Omental fat pad (tissue), 4 donors: ENCODE results near the gene KCNB1. TPM values are rescaled to one million over a fixed set of nuclear protein-coding genes. Genes with fewer than 3 reads are reported as not detected.

Experiments
- ATAC-seq: fragments of 150-250 bp; one replicate; pipeline ENCODE4 v1.9.1; 2016; ENCODE audit warnings: mild to moderate bottlenecking, moderate library complexity; ENCODE audit not compliant: low FRiP score
- DNase-seq: peaks from one replicate; pipeline ENCODE4 v3.0.0-alpha.2; 2019; ENCODE audit warnings: low spot score
- total RNA-seq, 4 donors: library from RNA; depleted of rRNA; stranded (reverse); fragments of >200 nt; gene quantifications; one replicate each; pipeline ENCODE4 v1.1.0, GENCODE V29; 2016
- TF ChIP-seq, protein P1 (sequence below), 3 donors: fragments of 450-650 bp; IDR thresholded peaks; one replicate each; pipeline ENCODE4 v1.5.1; 2016 to 2017; ENCODE audit warnings: antibody characterized with exemption in 3 of 3, mild to moderate bottlenecking in 3 of 3, moderate library complexity in 2 of 3

KCNB1 gene
- total RNA-seq, 4 donors from 2014 or later = 15.0 to 34.4 (median 22.9) TPM

DNA sequence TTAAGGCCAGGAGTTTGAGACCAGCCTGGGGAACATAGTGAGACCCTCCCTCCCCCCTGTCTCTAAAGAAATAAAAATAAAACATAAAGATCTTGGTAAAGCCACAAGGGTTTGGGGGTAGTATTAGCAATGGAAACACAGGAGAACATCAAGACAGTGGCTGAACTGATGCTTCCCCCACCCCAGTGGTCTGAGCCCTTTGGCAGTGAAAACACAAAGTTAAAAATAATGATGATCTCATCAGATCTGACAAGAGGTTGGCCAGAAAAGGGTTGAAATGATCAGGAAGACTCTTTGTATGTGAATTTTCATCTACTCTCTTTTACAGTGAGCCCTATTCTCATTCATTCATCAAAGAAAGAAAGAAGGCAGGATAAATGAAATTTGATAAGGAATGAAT lies 93.7 kb downstream of the KCNB1 start:
- TF ChIP-seq, protein P1, sequence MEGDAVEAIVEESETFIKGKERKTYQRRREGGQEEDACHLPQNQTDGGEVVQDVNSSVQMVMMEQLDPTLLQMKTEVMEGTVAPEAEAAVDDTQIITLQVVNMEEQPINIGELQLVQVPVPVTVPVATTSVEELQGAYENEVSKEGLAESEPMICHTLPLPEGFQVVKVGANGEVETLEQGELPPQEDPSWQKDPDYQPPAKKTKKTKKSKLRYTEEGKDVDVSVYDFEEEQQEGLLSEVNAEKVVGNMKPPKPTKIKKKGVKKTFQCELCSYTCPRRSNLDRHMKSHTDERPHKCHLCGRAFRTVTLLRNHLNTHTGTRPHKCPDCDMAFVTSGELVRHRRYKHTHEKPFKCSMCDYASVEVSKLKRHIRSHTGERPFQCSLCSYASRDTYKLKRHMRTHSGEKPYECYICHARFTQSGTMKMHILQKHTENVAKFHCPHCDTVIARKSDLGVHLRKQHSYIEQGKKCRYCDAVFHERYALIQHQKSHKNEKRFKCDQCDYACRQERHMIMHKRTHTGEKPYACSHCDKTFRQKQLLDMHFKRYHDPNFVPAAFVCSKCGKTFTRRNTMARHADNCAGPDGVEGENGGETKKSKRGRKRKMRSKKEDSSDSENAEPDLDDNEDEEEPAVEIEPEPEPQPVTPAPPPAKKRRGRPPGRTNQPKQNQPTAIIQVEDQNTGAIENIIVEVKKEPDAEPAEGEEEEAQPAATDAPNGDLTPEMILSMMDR (IDR thresholded peaks at IDR 0.05) = no peak
- DNase-seq (no peak), ATAC-seq (no peak)

DNA sequence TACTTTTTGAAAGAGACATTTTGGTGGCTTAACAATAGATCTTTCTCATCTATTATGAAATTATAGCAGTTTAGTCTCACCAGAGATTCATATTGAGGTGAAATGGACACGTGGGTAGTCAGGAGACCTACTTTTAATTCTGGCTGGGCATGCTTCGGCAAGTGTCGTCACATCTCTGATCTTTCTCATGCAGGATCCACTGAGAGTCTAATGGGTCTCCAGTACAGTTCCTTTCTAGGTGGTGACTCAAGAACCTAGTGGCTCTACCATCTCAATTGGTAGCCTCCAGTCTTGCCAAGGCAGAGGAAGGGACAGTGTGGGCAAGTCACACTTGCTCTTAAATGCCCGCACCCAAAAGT lies 94.9 kb downstream of the KCNB1 start:
- TF ChIP-seq, protein P1 (IDR thresholded peaks at IDR 0.05) = no peak
- DNase-seq = no peak
- no peak for ATAC-seq

DNA sequence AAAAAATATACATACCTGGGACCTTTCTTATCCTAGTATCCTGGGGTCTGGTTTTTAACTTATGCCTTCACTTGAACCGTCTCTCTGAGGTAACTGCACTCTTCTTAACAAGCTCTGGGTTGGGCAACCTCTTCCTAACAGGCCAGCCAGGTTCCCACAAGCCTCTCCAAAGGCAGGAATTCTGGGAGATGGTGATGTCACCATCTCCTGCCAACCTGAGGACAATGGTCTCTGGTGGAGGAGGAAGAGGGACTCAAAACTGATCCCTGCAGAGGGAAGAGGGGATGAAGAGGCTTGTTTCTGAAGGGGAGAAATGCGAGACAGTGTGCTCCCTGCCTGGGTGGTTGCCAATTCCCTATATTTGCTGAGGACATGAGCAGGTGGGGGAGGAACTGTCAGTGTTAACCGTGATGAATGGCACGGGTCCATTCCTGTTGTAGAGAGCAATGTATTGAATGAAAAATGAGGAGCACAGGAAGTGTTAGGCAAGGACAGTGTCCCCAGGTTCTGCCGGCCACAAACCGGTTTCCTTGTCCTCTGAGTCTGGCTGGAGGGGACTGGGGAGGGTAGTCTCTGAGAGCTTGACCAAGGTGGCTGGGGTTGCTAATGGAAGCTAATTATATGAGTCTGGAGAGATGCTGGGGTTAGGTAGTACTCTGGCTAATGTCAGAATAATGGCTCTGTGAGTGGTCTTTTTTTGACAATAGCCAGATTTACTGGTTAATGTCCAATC lies 95.5 kb downstream of the KCNB1 start:
- no peak for ATAC-seq
- DNase-seq = no peak
- TF ChIP-seq, protein P1 (IDR thresholded peaks at IDR 0.05) = no peak

DNA sequence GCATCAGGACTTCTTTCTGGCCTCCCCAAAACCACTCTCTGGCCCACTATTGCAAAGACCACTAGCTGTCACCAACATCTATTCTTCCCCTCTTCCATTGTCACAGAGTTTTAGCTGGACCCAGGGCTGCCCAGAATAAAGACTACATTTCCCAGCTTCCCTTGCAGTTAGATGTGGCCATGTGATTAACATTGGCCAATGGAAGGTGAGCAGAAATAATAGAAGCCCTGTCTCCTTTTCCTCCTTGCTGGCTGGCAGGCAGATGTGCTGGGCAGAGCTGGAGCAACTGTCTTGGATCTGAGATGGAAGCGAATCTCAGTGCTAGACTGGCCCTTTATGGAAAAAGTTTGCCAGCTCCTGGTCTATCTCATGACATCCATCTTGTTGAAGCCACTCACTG lies 97.0 kb downstream of the KCNB1 start:
- TF ChIP-seq, protein P1 (IDR thresholded peaks at IDR 0.05) = no peak
- ATAC-seq = no peak
- DNase-seq = no peak

DNA sequence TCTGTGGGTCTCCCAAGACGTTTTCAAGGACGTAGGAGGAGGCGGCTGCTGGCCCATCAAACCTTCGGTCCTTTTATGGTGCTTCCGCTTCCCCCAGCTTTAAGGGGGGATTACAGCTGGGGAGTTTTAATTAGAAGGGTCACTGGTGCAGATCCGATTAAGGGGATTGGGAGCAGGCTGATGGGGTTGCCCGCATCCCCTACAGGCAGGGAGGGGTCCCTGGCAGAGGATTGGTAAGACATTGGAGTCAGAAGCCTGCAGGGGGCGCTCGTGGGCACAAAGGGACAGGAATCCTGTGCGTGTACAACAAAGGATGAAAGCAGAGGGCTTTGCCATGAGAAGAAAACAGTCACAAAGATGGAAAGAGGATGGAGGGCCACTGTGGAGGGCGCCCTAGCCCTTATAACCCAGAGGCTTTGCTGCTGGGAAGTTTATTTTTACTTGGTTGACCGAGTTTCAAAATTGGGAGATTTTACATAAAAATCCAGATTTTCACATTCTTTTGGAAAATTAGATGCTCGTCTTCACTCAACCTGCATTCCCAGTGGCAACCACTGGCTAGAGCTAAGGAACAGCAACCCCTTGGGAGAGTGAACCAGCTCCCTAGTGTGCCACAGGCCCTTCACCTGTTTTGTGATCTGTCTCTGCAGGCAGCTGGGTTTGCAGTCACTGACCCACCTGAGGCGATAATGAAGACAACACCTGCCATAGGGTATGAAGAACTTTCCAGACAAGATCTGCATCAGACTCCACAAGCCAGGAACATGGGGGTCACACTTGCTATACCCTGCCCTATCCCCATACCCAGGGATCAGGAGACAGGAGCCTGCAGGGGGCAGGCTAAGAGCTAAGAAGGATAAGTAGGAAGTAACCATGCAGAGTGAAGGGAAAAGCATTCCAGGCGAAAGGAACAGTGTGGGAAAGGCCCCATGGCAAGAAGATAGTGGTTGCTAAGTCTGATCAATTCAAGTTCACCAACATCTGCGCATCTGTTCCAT lies 97.7 kb downstream of the KCNB1 start:
- TF ChIP-seq, protein P1 (IDR thresholded peaks at IDR 0.05) = peak in 1 of 3 donors; percentile 18
- ATAC-seq = no peak
- DNase-seq = peak; percentile 70

DNA sequence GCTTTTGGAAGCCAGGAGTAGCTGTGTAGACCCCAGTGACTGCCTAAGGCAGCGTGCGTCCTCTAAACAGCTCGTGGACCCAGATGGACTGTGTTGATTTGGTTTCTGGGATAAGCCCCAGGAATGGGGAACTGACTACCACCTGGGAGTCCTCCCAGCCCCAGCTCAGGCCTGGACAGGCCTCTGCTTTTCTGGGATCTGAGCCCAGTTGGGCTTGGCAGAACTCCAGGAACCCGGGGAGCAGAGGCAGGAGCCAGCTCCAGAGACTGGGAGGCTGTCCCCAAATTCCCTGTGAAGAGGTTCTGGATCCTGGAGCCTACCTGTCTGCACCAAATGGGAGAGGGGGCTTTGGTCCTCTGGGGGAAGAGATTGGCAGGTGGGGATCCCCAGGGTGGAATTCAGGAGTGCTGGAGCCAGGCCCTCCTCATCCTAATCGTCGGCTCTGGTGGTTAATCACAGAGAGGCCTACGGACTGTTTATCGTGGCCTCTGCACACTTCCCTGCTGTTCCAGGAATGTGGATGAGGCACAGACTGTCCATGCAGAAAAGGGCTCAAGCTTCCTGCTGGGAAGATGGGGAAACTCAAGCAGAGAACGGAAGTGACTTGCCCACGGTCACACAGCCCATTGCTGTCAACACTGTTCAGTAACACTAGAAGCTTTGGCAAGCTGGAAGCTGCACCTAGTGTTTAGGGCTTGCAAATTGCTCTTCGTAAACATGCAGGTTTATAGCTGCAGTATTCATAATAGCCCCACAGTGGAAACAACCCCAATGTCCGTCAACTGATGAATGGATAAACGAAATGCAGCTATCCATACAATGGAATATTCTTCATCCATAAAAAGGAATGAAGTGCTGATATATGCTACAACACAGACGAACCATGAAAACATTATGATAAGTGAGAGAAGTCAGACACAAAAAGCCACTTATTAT lies 100.6 kb downstream of the KCNB1 start:
- DNase-seq (no peak), ATAC-seq (peak; percentile 41)
- TF ChIP-seq, protein P1 (IDR thresholded peaks at IDR 0.05) = no peak
